PFSK-1 (cell line): ENCODE results near the gene BCR.

Experiments
- FOXP2 ChIP-seq: optimal IDR thresholded peaks from 2 replicates; pipeline ENCODE3; 2011; ENCODE audit warnings: borderline replicate concordance, control low read depth, inconsistent platforms; ENCODE audit not compliant: insufficient read depth; ENCODE audit errors: extremely low read length, extremely low read depth
- POLR2AphosphoS5 ChIP-seq: IDR thresholded peaks from 2 replicates; pipeline ENCODE4 v1.6.1; 2012; ENCODE audit warnings: low read depth, mild to moderate bottlenecking, control low read depth, low read length, moderate library complexity
- REST ChIP-seq, 2 experiments: IDR thresholded peaks; 2 replicates each; pipeline versions ENCODE4 v1.6.1 to v1.8.0; 2011 to 2012; ENCODE audit warnings: low read depth in 2 of 2, low read length in 2 of 2, control low read depth in 1 of 2, inconsistent platforms in 1 of 2, mild to moderate bottlenecking in 1 of 2, moderate library complexity in 1 of 2; ENCODE audit not compliant: insufficient read depth in 1 of 2
- SIN3A ChIP-seq: IDR thresholded peaks from 2 replicates; pipeline ENCODE4 v1.6.1; 2012; ENCODE audit warnings: mild to moderate bottlenecking, low read length, moderate library complexity, borderline replicate concordance; ENCODE audit not compliant: insufficient read depth
- TAF1 ChIP-seq: IDR thresholded peaks from 2 replicates; pipeline ENCODE4 v1.6.1; 2012; ENCODE audit warnings: low read length, control low read depth, borderline replicate concordance; ENCODE audit not compliant: insufficient read depth

BCR gene

GRCh38 chr22:23190526-23190925, 10.2 kb downstream of the BCR start:
- TF ChIP-seq TAF1 (no peak), POLR2AphosphoS5 (no peak), FOXP2 (no peak), SIN3A (no peak)

- TF ChIP-seq SIN3A (no peak), REST (IDR thresholded peaks at IDR 0.05; ENCODE audit: insufficient read depth in 1 of 2, low read depth in 2 of 2, low read length in 2 of 2) (no peak), FOXP2 (no peak), TAF1 (no peak), POLR2AphosphoS5 (no peak)
Observed at GRCh38 chr22:23192133-23192532, 11.8 kb downstream of the BCR start.

- TF ChIP-seq SIN3A = no peak
- no peak for TF ChIP-seq FOXP2
- no peak for TF ChIP-seq TAF1
- TF ChIP-seq POLR2AphosphoS5 = no peak
- TF ChIP-seq REST (IDR thresholded peaks at IDR 0.05; ENCODE audit: insufficient read depth in 1 of 2, low read depth in 2 of 2, low read length in 2 of 2) = no peak
Observed at GRCh38 chr22:23192558-23192957, 12.2 kb downstream of the BCR start.

- TF ChIP-seq FOXP2 (no peak), TAF1 (no peak), SIN3A (no peak), REST (IDR thresholded peaks at IDR 0.05; ENCODE audit: insufficient read depth in 1 of 2, low read depth in 2 of 2, low read length in 2 of 2) (no peak), POLR2AphosphoS5 (no peak)
Observed at GRCh38 chr22:23193196-23193827, 13.0 kb downstream of the BCR start.

- TF ChIP-seq FOXP2 = no peak
- no peak for TF ChIP-seq TAF1
- no peak for TF ChIP-seq REST (IDR thresholded peaks at IDR 0.05; ENCODE audit: insufficient read depth in 1 of 2, low read depth in 2 of 2, low read length in 2 of 2)
Observed at GRCh38 chr22:23193882-23194281, 13.6 kb downstream of the BCR start.
